GM19193 (cell line): ENCODE data around the gene MAN1C1.

Source experiments
- POLR2A ChIP-seq: IDR thresholded peaks from 4 replicates; pipeline ENCODE4 v1.6.1; 2011; ENCODE audit not compliant: insufficient read depth, insufficient read length; ENCODE audit errors: extremely low read depth

MAN1C1 gene

DNA sequence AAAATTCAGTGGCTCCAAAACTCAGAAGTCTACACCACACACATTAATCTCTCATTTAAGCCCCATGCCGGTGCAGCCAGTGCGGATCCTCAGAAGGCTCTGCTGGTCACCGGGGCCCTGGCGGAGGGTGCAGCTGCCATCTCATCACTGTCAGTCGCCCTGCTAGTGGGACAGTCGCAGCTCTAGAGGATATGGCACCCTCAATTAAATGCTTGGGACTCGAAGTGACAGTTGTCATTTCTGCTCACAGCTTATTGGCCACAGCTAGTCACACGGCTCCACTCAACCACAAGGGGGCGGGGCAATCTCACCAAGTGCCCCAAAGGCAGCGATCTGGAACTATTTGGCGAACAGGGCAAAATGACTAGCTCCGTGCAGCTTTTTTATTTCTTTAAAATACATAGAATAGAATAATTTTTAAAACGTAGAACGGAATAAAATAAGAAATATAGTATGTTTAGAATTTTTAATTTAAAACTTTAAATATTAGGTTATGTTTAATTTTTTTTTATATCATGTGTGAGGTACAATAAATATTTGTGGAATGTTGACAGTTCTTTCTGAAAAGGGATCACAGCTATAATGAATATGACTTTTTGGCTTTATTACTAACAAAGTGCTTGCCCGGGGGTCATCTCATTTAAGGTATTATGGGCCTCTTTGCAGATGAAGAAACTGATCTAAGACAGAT, 8.0 kb upstream of the MAN1C1 start:
- no peak for TF ChIP-seq POLR2A

DNA sequence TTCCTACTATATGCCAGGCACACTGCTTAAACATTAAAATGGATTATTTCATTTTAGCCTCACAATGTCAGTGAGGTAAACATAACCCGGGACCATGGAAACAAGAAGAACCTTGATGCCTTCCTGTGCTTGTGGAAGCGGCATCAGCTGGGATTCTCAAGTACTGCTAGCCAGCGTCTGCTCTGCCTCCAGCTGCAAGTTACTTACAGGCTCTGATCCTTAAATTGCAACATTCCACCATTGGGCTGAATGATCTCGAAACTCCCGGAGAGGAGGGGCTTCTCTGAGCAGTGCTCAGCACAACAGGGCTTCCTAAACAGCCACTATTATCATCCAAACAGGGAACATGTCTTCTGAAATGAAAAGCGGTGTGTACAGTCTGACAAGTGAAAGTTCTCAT, 6.7 kb upstream of the MAN1C1 start:
- no peak for TF ChIP-seq POLR2A

DNA sequence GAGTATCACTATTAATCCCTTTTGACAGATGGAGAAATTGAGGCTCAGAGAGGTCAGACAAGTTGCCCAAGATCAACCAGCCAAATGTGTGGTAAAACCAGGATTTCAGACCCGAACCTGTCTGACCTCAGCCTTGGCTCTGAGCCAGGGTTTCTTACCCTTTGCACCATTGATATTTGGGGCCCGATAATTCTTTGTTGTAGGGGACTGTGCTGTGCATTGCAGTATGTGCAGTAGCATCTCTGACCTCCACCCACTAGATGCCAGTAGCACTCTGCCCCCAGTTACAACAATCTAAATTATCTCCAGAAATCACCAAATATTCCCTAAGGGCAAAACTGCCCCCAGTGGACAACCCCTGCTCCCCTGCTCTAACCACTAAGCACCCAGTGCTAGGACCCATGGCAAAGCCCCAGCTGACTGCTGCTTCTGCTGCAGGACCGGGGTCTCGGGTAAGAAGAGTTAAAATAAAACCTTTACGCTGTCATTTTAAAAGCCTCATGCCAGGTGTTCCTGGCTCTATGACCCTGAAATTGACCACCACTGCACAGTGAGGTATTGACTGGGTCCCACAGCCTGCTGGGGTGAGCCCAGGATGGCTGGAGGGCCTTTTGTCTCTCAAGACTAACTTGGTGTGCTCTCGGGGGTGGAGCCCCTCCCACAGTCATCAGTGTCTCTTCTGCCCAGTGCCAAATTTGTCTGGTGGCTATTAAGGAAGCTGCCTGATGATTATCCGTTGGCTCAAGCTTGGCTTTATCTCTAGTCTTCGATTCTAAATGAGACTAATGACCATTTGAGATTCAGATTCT, 5.6 kb upstream of the MAN1C1 start:
- no peak for TF ChIP-seq POLR2A

DNA sequence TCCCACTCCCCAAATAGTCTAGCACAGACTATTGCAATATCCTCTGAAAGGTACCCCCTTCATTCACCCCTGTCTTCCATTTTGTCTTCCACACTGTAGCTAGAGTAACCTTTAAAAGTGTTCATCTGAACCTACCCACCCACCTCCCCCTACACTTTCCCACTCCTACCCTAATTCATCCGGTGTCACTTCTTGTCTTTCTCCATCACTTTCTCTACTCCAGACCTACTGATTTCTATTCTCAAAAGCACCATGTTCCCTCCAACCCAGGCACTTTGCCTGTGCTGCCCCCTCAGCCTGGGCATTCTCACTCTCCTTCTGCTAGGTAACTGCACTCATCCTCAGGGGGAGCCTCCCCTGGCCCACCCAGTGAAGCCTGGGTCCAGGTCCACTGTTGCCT, 4.7 kb upstream of the MAN1C1 start:
- TF ChIP-seq POLR2A: no peak

DNA sequence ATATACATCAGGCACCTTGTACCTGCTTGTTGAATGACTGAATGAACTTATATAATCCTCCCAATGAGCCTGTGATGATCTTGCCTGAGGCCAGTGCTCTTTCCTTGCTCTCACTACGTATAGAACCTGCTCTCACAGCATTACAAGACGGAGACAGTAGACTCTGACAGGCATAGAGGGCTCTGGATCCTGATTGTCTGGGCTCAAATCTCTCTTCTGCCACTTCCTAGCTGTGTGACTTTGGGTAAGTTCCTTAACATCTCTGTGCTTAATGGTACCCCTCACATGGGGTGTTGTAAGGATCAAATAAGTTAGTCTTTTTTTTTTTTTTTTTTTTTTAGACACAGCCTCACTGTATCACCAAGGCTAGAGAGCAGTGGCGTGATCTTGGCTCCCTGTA, 4.2 kb upstream of the MAN1C1 start:
- TF ChIP-seq POLR2A: no peak

DNA sequence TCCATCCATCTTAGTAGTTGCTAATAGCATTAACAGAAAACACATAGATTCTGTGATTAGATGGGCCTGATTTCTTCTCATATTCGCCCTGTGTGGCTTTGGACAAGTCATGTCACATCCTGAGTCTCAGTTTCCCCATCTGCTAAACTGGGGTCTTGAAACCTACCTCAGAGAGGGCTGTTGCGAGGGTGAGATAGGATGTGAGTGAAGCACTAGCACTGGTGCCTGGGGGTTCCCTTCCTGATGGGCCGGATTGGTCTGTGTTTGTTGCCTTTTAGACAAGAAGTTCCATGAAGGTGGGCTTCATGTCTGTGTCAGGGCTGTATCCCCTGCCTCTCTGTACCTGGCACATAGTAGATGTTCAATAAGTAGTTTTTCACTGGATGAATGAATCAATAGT, 3.5 kb upstream of the MAN1C1 start:
- no peak for TF ChIP-seq POLR2A

DNA sequence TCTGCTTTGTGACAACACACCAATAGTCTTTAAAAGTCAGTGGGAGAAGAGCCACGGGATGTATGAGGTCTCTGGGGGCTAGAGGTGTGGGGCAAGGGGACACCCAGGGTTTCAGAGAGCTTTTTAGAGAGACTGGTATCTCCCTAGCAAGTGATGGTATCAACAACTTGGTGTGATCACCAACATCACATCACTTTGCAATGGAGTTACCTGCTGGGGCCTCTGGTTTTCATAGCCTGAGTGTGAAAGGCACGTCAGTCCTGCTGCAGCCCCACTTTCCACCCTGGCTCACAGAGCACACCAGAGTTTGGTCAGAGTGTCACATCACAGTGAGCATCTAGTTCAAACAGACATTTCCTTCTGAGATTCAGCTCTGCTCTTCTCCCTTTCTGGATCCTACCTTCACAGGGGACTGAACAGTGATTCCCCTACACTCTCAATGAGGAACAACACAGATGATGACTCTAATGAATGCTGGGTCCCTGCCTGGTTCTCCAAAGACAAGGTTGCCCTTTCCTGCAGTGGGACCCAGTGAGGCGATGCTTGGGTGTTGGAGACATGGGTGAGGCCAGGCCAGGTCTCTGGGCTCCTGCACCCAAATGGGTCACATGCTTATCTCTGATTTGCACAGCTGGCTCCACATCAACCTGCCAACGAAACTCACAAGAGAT, 2.0 kb upstream of the MAN1C1 start:
- no peak for TF ChIP-seq POLR2A

DNA sequence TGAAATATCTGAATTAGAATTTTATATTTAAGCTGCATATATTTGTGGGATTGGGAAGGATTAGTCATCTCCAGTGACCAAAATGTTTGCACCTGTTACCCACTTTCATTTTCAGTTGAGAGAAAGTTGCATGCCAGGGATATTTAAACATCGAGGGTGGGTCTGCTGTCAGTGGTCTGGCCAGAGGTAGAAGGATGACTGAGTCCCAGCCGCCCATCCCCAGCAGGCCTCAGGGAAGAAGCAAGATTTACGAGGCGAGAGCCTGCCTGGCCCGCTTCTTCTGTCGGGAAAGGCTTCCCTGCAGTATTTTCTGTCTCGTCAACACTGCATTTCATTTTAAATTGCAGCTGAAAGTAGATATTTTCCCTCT, 1.4 kb upstream of the MAN1C1 start:
- TF ChIP-seq POLR2A: no peak

DNA sequence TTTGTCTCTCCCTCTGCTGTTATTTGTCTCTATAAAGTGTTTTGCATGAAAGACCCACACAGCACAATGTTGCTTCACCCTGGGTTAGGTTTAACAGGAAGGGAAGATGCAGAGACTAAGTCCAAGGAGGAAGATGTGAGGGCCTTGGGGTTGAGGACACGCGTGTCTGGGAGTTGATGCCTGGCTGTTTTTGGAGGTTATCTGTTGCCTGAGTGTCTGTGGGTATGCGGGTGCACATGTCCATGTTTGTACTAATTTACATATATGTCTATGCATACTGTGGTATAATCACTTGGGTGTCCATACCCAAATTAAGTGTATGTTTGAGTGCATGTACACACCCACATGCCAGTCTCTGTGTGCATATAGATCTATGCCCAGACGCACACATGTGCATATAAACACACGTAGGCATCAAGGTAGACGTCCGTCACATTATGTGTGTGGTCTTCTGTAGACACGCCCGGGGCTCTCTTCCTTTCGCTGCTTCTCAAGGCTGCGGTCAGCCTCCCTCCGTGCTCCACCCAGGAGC, 962 bp upstream of the MAN1C1 start:
- TF ChIP-seq POLR2A: no peak

DNA sequence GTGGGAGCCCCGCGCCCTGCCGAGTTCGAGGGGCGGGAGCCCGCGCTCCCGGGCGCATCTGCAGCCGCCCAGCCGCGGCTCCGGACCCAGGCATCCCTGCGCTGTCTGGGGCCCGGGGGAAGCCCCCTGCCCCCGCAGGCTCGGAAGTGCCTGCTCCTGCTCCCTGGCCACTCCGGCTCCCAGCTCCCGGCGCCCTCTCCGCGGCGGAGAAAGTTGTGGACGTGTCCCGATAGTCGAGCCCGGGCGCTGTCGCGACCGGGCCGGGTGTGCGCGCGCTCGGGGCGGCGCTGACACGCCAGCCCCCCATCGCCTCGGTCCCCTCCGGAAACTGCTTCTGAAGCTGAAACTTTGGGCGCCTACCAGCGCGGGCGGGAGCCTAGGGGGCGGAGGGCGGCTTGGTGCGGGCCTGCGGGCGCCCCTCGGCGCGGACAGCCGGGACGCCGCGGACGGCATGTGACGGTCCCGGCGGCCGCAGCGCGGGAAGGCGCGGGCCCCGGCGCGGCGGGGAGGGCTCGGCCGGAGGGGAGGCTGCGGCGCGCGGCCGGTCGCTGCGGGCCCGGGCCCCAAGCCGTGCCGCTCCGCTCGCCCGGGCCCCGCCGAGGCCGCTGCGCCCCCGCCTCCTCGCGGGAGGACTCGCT, 515 bp downstream of the MAN1C1 start:
- TF ChIP-seq POLR2A: no peak

DNA sequence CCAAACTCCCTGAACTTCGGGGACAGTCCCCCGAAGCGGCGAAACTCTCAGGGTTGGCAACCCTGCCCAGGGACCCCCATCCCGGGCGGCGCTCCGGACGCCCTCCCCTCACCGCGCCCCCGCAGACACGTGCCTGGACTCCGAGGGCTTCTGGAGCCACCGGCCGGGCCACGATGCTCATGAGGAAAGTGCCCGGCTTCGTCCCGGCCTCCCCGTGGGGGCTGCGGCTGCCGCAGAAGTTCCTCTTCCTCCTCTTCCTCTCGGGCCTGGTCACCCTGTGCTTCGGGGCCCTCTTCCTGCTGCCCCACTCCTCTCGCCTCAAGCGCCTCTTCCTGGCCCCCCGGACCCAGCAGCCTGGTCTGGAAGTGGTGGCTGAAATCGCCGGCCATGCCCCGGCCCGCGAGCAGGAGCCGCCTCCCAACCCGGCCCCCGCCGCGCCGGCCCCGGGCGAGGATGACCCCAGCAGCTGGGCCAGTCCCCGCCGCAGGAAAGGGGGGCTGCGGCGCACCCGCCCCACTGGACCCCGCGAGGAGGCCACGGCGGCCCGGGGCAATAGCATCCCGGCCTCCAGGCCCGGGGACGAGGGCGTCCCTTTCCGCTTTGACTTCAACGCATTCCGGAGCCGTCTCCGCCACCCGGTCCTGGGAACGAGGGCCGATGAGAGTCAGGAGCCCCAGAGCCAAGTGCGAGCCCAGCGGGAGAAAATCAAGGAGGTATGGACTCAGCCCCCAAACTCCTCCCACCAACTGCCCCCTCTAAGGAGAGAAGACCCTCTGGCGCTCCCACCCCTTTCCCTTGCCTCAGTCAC, 1.2 kb downstream of the MAN1C1 start:
- TF ChIP-seq POLR2A: no peak

DNA sequence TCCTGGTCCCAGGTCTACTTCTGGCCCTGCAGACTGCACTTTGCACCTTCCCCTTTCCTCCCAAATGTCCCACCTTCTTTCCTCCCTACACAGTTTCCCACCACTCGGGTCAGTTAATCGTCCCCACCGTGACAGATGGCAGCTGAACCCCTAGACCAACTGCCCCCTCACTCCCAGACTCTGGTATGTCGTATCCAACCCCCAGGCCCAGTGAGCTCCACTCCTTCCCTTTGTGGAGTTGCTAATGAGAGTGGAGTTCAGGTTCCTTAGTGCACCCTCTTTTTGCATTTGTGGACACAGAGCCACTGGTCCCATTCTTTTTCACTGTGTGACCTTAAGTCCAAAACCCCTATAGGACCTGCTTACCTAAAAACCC, 1.8 kb downstream of the MAN1C1 start:
- TF ChIP-seq POLR2A: no peak

DNA sequence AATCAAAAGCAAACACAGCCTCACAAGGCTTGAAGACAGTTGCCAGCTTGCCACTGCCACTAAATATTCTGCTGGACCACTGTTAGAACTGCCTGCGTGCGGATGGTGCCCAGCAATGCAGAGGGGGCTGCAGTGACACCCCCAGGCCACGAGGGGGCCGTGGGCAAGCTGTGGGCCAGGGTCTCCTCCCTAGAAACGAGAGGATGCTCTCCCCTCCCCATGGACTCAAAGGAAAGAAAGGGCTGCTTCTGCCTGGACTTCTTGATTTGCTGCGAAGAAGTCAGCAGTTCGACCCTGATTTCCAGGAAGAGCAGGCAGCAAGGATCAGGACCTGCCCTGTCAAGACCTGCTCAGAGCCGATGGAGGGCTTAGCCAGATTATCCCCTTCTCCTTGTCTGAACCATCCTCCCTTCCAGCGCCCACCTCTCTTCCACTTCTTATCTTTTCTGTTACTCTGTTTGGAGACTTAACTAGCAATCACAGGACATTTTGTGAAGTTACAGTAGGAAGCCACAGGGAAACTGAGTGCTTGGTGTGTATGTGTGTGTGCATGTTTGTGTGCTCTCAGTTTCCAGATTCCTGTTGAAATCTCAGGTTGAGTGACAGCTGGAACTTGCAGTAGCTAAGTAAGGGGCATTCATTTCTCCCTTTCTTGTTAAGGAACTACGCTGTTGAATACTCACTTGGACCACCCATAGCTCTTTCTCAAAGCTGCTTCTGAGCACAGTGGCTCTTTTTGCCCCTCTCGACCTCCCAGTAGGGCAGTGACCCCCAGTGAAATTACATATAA, 2.7 kb downstream of the MAN1C1 start:
- TF ChIP-seq POLR2A: no peak

DNA sequence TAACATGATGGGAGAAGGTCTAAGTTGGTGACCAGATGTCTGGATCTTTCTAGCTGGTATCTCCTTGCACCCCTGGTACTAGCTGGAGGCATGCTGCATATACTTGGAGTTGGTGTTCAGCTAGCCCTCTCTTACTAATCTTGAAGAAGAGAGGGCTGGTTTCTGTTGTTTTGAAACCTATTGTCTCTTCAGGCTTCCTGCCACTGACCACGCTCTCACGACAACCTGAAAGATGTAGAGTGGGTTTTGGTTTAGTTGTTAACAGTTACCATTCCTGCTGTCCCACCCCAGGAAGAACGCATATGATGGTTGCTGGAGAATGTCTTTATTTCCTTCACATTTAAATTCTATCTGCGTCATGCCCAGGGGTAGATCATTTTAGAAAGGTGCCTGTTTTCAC, 3.6 kb downstream of the MAN1C1 start:
- TF ChIP-seq POLR2A: no peak
